Measurements from ENCODE around the gene TRPM3. TPM values are rescaled to one million over a fixed set of nuclear protein-coding genes. Genes with fewer than 3 reads are reported as not detected.

The TRPM3 gene
- total and polyA plus RNA-seq, 4 donors: 0.07 to 0.89 (median 0.67) TPM

- TF ChIP-seq REST (IDR thresholded peaks at IDR 0.05): no peak
- no peak for DNase-seq (ENCODE audit: low spot score)
- Histone ChIP-seq H3K4me3 (ENCODE audit: low read depth in 1 of 3, low read length in 3 of 3) (no peak overlapping the region), H3K27ac (ENCODE audit: low read depth in 1 of 2, low read length in 2 of 2) (no peak overlapping the region), H3K4me1 (ENCODE audit: control insufficient read depth in 4 of 4, insufficient read depth in 4 of 4, low read length in 3 of 4) (no peaks in the 10 kb centered on the region), H3K36me3 (ENCODE audit: control insufficient read depth in 4 of 4, insufficient read depth in 3 of 4, low read depth in 1 of 4, low read length in 3 of 4) (no peaks in the 10 kb centered on the region), H3K27me3 (ENCODE audit: control insufficient read depth in 4 of 4, insufficient read depth in 4 of 4, low read length in 3 of 4) (no peaks in the 10 kb centered on the region), H3K9me3 (ENCODE audit: control insufficient read depth in 4 of 4, low read length in 3 of 4) (no peaks in the 10 kb centered on the region), H3K9ac (ENCODE audit: low read depth in 1 of 2, low read length in 2 of 2) (no peak overlapping the region)
- 92% methylated on average over 2 of the region's 2 CpGs for WGBS
Observed at GRCh38 chr9:70492319-70492777, 629.1 kb downstream of the TRPM3 start.

- WGBS: 85% methylated on average over 8 of the region's 8 CpGs
- no peaks in the 10 kb centered on the region for H3K27me3 ChIP-seq (ENCODE audit: control insufficient read depth in 4 of 4, insufficient read depth in 4 of 4, low read length in 3 of 4)
Observed at GRCh38 chr9:70491426-70492318, 629.7 kb downstream of the TRPM3 start.

More at GRCh38 chr9:70491426-70492318, 629.7 kb downstream of the TRPM3 start:
- Histone ChIP-seq H3K9me3 (ENCODE audit: control insufficient read depth in 4 of 4, low read length in 3 of 4) (no peaks in the 10 kb centered on the region), H3K4me3 (ENCODE audit: low read depth in 1 of 3, low read length in 3 of 3) (no peak overlapping the region), H3K36me3 (ENCODE audit: control insufficient read depth in 4 of 4, insufficient read depth in 3 of 4, low read depth in 1 of 4, low read length in 3 of 4) (no peaks in the 10 kb centered on the region), H3K9ac (ENCODE audit: low read depth in 1 of 2, low read length in 2 of 2) (no peak overlapping the region), H3K27ac (ENCODE audit: low read depth in 1 of 2, low read length in 2 of 2) (no peak overlapping the region), H3K4me1 (ENCODE audit: control insufficient read depth in 4 of 4, insufficient read depth in 4 of 4, low read length in 3 of 4) (no peaks in the 10 kb centered on the region)
- TF ChIP-seq JUND (IDR thresholded peaks at IDR 0.05) (no peak), RAD21 (IDR thresholded peaks at IDR 0.05) (no peak), NR2F2 (IDR thresholded peaks at IDR 0.05) (no peak), REST (IDR thresholded peaks at IDR 0.05) (no peak), SP1 (IDR thresholded peaks at IDR 0.05) (no peak), ZBTB33 (IDR thresholded peaks at IDR 0.05) (no peak), TAF1 (conservative IDR thresholded peaks at IDR 0.05) (no peak), EGR1 (IDR thresholded peaks at IDR 0.05; ENCODE audit: low read depth in 2 of 2) (no peak), YY1 (IDR thresholded peaks at IDR 0.05) (no peak), CTCF (IDR thresholded peaks at IDR 0.05; ENCODE audit: low read depth, low read length, missing input control) (no peak), GABPA (IDR thresholded peaks at IDR 0.05 in 1 of 2, conservative IDR thresholded peaks at IDR 0.05 in 1 of 2) (no peak), ATF3 (IDR thresholded peaks at IDR 0.05) (no peak)
- DNase-seq (ENCODE audit: low spot score): no peak

Measured in liver (tissue), 9 donors.